Natural killer cell treated with Interleukin-12 subunit alpha and Interleukin-12 subunit beta and Interleukin-15 and Interleukin-18, amount 100 ng/mL, for 72 hours (primary cell): ENCODE results near the gene IGSF3. TPM values are rescaled to one million over a fixed set of nuclear protein-coding genes. Genes with fewer than 3 reads are reported as not detected.

ENCODE experiments used
- ATAC-seq, 2 donors: fragments of 150-1000 bp; cut with Tn5 transposase in 1 of 2; sonication (Bioruptor Pico), chemical (Tn5 transposase) in 1 of 2; 2 replicates each; pipeline ENCODE4 v1.10.0; 2021
- DNase-seq: peaks from one replicate; pipeline ENCODE4 v3.0.0; 2022; ENCODE audit warnings: low spot score
- H3K27ac Mint-ChIP-seq, 2 donors: 1 replicate in 1 of 2; 2 replicates in 1 of 2; pipeline ENCODE4 v1.8.0; 2022; ENCODE audit warnings: mixed read lengths in 2 of 2, mild to moderate bottlenecking in 1 of 2, moderate library complexity in 1 of 2
- H3K27me3 Mint-ChIP-seq, 2 donors: 1 replicate in 1 of 2; 2 replicates in 1 of 2; pipeline ENCODE4 v1.8.0; 2022; ENCODE audit warnings: mixed read lengths in 2 of 2
- H3K36me3 Mint-ChIP-seq: one replicate; pipeline ENCODE4 v1.8.0; 2022; ENCODE audit warnings: mixed read lengths
- H3K4me1 Mint-ChIP-seq, 2 donors: 1 replicate in 1 of 2; 2 replicates in 1 of 2; pipeline ENCODE4 v1.8.0; 2022; ENCODE audit warnings: low read depth in 2 of 2, mixed read lengths in 2 of 2, mild to moderate bottlenecking in 1 of 2
- H3K4me3 Mint-ChIP-seq: one replicate; pipeline ENCODE4 v1.8.0; 2022; ENCODE audit warnings: mixed read lengths
- H3K9me3 Mint-ChIP-seq: 2 replicates; pipeline ENCODE4 v1.8.0; 2022; ENCODE audit warnings: mixed read lengths
- total RNA-seq, 2 donors: library from RNA; stranded (reverse); gene quantifications; one replicate each; pipeline ENCODE4 v1.2.3, GENCODE V29; 2022

IGSF3 gene
- total RNA-seq, 2 donors from 2014 or later = 0.24 to 0.36 TPM

DNA sequence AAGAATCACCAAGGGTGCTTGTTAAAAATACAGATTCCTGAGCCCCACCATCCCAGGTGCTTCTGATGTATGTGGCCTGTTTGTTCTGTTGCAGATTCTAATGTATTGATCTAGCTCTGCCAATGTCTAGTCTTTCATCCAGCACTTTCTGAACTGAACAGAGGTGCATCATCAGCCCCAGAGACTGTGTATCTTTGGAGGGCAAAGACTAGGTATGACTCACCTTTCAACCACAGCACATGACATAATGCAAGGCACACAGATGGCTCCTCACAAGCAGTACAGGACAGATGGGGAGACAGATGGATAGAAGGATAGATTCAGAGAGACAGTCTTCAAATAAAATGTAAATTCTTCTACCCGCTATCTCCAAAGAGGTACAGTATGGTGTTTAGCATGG, 129.0 kb downstream of the IGSF3 start:
- Mint-ChIP-seq H3K27ac (peak overlapping the region; percentile 73 to 98), H3K36me3 (peaks cover 57% of the 10 kb centered on the region), H3K27me3 (no peaks in the 10 kb centered on the region), H3K4me3 (peak overlapping the region; percentile 77), H3K4me1 (peaks cover 59 to 66% of the 10 kb centered on the region in 2 donors), H3K9me3 (no peaks in the 10 kb centered on the region)
- DNase-seq (no peak), ATAC-seq (peak; percentile 80 to 91)

DNA sequence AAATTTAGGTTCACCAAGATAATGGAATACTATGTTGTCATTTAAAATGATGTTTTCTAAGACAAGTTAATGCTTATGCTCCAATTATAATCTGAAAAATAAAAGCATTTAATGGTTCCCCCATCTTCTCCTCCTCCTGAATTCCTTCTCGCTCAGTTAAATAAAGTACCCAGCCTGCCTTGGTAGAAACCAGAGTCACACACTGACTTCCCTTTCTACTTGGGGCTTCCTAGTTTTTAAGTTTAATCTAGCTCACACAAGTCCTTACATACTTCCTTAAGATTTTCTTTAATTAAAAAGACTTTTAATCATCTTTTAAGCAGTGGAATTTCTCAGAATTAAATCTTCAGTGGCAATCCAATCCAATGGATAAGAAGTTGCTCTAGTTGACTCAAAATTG, 129.6 kb downstream of the IGSF3 start:
- no peak for ATAC-seq
- DNase-seq = no peak
- H3K4me1 Mint-ChIP-seq = peaks cover 59 to 60% of the 10 kb centered on the region in 2 donors
- H3K36me3 Mint-ChIP-seq = peaks cover 58% of the 10 kb centered on the region
- H3K27me3 Mint-ChIP-seq = no peaks in the 10 kb centered on the region
- H3K27ac Mint-ChIP-seq = peak overlapping the region; percentile 73 to 98
- no peak overlapping the region for H3K4me3 Mint-ChIP-seq
- H3K9me3 Mint-ChIP-seq = no peaks in the 10 kb centered on the region

GRCh38 chr1:116537040-116537831, 130.3 kb downstream of the IGSF3 start:
- no peaks in the 10 kb centered on the region for H3K27me3 Mint-ChIP-seq
- ATAC-seq = peak; percentile 45 to 74
- peaks cover 54% of the 10 kb centered on the region in 2 donors for H3K4me1 Mint-ChIP-seq

DNA sequence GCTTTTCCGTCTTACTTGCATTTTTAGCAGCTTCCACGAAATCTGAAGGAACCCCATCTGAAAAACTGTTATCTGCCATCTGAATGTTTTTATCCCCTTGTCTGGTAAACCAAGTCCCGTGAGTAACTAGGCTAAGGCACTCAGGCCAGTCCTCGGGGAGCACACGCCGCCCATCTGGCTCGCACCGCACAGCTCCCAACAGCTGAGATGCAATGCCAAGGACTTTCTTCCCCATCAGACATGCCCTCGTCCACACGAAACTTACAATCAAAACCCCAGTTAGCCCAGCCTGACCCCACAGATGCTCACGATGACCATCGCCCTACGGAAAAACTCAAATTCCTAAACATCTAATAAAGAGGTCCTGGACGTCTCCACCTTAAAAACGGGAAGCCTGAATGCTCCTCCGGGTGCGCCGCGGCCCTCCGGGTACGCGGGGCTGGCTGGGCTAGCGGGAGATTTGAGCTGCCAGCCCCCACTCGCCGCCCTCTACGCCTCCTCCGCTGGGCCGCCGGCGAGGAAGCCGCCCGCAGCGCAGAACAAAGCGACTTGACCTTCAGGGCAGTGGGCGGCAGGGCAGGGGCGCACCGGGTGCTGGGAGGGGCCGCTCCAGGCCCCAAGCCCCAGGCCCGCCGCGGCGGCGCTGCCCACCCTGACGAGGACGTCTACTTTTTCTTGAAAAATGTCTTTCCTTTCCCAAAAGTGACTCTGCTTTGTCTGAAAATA, 133.4 kb downstream of the IGSF3 start:
- Mint-ChIP-seq H3K4me1 (peaks cover 36 to 39% of the 10 kb centered on the region in 2 donors), H3K27me3 (no peaks in the 10 kb centered on the region), H3K4me3 (no peak overlapping the region), H3K9me3 (no peaks in the 10 kb centered on the region), H3K27ac (no peak overlapping the region), H3K36me3 (peaks cover 42% of the 10 kb centered on the region)
- ATAC-seq (no peak), DNase-seq (no peak)

More at GRCh38 chr1:116537040-116537831, 130.3 kb downstream of the IGSF3 start:
- Mint-ChIP-seq H3K9me3 (no peaks in the 10 kb centered on the region), H3K27ac (peak overlapping the region; percentile 73 to 98), H3K4me3 (no peak overlapping the region), H3K36me3 (peaks cover 54% of the 10 kb centered on the region)
- no peak for DNase-seq

DNA sequence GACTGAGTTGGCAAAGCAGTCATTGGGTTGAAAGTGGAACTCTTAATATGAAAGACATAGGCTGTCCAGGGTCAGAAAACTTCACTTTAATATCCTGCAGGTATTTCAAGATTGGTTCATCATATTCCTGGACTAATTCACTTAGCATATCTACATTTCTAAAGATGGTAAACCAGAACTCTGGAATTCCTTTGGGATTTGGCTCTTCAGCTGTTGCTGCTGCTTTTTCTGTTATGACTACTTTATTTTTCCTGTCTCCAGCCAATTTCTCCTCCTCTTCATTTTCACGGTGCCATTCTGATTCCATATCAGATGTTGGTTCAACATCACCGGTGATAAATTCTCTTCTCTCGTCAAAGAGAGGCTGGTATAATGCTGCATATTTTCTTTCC, 134.1 kb downstream of the IGSF3 start:
- no peak overlapping the region for H3K4me3 Mint-ChIP-seq
- peaks cover 35 to 38% of the 10 kb centered on the region in 2 donors for H3K4me1 Mint-ChIP-seq
- peak overlapping the region in 1 of 2 donors; percentile 34 for H3K27ac Mint-ChIP-seq
- H3K27me3 Mint-ChIP-seq = no peaks in the 10 kb centered on the region
- ATAC-seq = no peak
- no peaks in the 10 kb centered on the region for H3K9me3 Mint-ChIP-seq
- no peak for DNase-seq
- peaks cover 42% of the 10 kb centered on the region for H3K36me3 Mint-ChIP-seq

- Mint-ChIP-seq H3K27me3 (no peaks in the 10 kb centered on the region), H3K36me3 (peaks cover 46% of the 10 kb centered on the region), H3K4me1 (peaks cover 30 to 32% of the 10 kb centered on the region in 2 donors), H3K27ac (peak overlapping the region in 1 of 2 donors; percentile 34), H3K4me3 (no peak overlapping the region), H3K9me3 (no peaks in the 10 kb centered on the region)
- DNase-seq (no peak), ATAC-seq (no peak)
These were observed 134.7 kb downstream of the IGSF3 start for GRCh38 chr1:116532671-116533428.

- Mint-ChIP-seq H3K27ac (no peak overlapping the region), H3K27me3 (no peaks in the 10 kb centered on the region), H3K4me1 (peaks cover 25 to 28% of the 10 kb centered on the region in 2 donors), H3K36me3 (peaks cover 53% of the 10 kb centered on the region), H3K9me3 (no peaks in the 10 kb centered on the region), H3K4me3 (no peak overlapping the region)
- DNase-seq = no peak
- no peak for ATAC-seq
These were observed 135.6 kb downstream of the IGSF3 start for GRCh38 chr1:116531917-116532316.

DNA sequence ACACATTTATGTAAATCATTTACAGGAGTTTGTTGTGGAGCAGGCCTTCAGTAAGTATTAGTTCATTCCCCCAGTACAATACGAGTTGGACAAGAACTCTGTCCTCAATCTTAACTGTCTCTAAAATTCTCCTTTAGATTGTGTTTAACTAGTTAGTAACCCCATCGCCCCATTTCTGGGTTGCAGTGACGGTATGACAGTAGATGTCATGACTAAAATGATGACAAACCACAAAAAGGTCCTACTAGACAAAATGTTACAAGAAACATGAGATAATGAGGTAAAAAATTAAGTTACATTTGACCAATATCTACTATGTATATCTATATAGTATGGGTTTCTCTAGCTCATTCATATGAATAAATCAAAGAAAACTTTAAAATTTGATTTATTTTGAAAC, 137.9 kb downstream of the IGSF3 start:
- DNase-seq (no peak), ATAC-seq (no peak)
- Mint-ChIP-seq H3K9me3 (no peaks in the 10 kb centered on the region), H3K4me3 (peak overlapping the region; percentile 27), H3K36me3 (peaks cover 60% of the 10 kb centered on the region), H3K4me1 (peaks cover 23 to 25% of the 10 kb centered on the region in 2 donors), H3K27ac (peak overlapping the region; percentile 6 to 27), H3K27me3 (no peaks in the 10 kb centered on the region)

DNA sequence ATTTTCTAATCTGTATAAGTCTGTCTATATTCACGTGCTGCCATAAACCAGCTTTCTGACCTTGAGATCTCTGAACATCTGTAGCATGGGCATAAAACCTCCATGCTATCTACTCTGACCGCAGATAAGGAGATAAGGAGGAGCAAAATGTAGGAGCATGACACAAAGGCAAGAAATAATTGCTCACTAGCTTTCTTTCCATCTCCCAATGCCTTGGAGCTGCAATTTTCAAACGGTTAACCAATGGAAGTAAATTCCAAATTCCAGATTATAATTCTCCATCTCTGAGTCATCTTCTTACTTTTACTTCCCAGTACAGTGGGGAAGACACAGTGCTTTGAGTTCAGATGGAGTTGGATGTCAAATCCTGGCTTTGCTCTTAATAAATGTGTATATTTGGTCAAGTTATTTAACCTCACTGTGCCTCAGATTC, 138.3 kb downstream of the IGSF3 start:
- Mint-ChIP-seq H3K27ac (peak overlapping the region; percentile 6 to 27), H3K9me3 (no peaks in the 10 kb centered on the region), H3K27me3 (no peaks in the 10 kb centered on the region), H3K4me1 (peaks cover 23 to 25% of the 10 kb centered on the region in 2 donors), H3K4me3 (peak overlapping the region; percentile 27), H3K36me3 (peaks cover 59% of the 10 kb centered on the region)
- ATAC-seq (no peak), DNase-seq (no peak)

DNA sequence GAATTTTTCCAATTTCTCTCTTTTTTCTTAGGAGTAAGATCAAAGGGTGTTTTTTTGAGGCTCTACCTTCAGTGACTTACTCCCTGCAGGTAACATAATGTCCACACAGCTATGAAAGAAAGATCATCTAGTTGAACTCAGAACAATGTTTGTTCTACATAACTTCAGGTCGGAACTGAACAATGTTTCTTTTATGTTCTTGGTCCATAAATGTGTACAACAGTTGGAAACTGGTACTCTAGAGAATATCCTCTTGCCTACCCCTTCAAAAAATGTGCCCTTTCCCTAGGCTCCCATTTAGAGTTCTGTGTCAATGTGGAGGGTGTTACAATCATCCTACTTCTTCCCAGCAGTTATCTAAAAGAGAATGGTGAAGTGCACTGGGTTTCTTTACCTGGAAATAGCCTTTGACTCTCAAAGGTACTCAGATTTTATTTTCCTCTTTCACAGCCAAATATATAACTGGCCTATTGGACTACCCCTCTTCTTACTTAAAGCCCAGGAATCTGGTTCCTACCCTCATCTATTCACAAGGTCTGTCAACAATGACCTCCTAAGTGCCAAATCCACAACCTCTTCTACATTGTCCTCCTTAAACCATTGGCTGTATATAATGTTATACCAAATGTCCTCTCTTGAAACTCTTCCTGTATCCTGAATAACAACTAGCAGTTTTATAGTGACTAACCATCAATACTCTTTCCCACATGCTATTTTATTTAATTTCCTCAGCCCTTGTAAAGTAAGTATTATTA, 139.0 kb downstream of the IGSF3 start:
- no peak for DNase-seq
- peaks cover 21 to 25% of the 10 kb centered on the region in 2 donors for H3K4me1 Mint-ChIP-seq
- no peak overlapping the region for H3K4me3 Mint-ChIP-seq
- peak overlapping the region; percentile 6 to 27 for H3K27ac Mint-ChIP-seq
- peaks cover 52% of the 10 kb centered on the region for H3K36me3 Mint-ChIP-seq
- H3K9me3 Mint-ChIP-seq = no peaks in the 10 kb centered on the region
- no peak for ATAC-seq
- H3K27me3 Mint-ChIP-seq = no peaks in the 10 kb centered on the region

GRCh38 chr1:116525440-116525839, 142.1 kb downstream of the IGSF3 start:
- Mint-ChIP-seq H3K36me3 (peaks cover 48% of the 10 kb centered on the region), H3K27ac (no peak overlapping the region), H3K9me3 (no peaks in the 10 kb centered on the region), H3K4me1 (peaks cover 16 to 21% of the 10 kb centered on the region in 2 donors), H3K4me3 (no peak overlapping the region), H3K27me3 (no peaks in the 10 kb centered on the region)
- DNase-seq (no peak), ATAC-seq (no peak)
